NT2/D1 (cell line): ENCODE data around the gene DACH2.

ENCODE experiments used
- DNase-seq: peaks from one replicate; pipeline ENCODE4 v3.0.0-alpha.2; 2011; ENCODE audit warnings: low read depth, low spot score
- H3K27me3 ChIP-seq: 2 replicates; pipeline ENCODE4 v1.6.0; 2011; ENCODE audit warnings: mild to moderate bottlenecking; ENCODE audit not compliant: insufficient read length, insufficient read depth
- H3K36me3 ChIP-seq: 2 replicates; pipeline ENCODE4 v1.6.1; 2011; ENCODE audit warnings: mild to moderate bottlenecking, low read length, mixed read lengths; ENCODE audit not compliant: insufficient read depth, insufficient read length
- H3K4me1 ChIP-seq: 2 replicates; pipeline ENCODE4 v1.5.1; 2011; ENCODE audit not compliant: insufficient read depth, insufficient read length
- H3K4me3 ChIP-seq: 2 replicates; pipeline ENCODE4 v1.5.1; 2011; ENCODE audit warnings: low read depth; ENCODE audit not compliant: insufficient read length
- H3K9ac ChIP-seq: 2 replicates; pipeline ENCODE4 v1.6.0; 2011; ENCODE audit warnings: low read depth; ENCODE audit not compliant: insufficient read length
- H3K9me3 ChIP-seq: 2 replicates; pipeline ENCODE4 v1.5.1; 2011; ENCODE audit warnings: mild to moderate bottlenecking, low read length; ENCODE audit not compliant: insufficient read depth
- SUZ12 ChIP-seq: IDR thresholded peaks from 2 replicates; pipeline ENCODE4 v1.6.1; 2011; ENCODE audit not compliant: insufficient read length, insufficient read depth; ENCODE audit errors: extremely low read depth
- YY1 ChIP-seq: IDR thresholded peaks from 2 replicates; pipeline ENCODE4 v1.6.1; 2011; ENCODE audit not compliant: insufficient read length, insufficient read depth
- ZNF274 ChIP-seq: IDR thresholded peaks from 2 replicates; pipeline ENCODE4 v1.6.1; 2011; ENCODE audit warnings: mild to moderate bottlenecking, low read depth, low read length

The DACH2 gene

DNA sequence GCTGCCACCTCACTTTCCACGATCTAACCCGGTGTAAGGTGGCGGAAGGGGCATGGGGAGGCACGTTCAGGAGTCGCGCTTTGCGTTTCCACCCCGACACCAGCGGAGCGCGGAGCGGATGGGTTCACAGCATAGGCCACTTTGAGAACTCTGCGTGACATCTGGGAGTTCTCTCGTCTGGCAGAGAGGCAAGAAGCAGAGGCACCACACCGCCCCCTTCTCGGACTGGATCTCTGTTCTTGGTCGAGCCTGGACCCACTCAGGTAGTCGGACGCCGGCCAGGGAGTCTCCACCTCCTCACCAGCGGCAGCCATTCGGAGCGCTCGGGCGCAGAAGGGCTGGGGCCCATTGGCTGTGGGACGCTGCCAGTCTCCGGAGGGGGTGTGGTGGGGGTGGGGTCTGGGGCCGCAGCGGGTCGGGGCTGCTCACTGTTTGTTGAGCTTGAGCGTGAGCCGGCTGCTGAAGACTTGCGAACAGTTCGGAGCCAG lies at the start of gene DACH2:
Gene DACH2 (plus strand): TSS at position 428 of the 488 bp plus-strand sequence.
- DNase-seq: peak; percentile 79
- Histone ChIP-seq H3K9me3 (no peaks in the 10 kb centered on the region), H3K27me3 (peaks cover 43% of the 10 kb centered on the region), H3K9ac (peak within 1 kb of the TSS; percentile 74), H3K4me3 (peak within 1 kb of the TSS; percentile 80), H3K4me1 (no peaks in the 10 kb centered on the region), H3K36me3 (no peaks in the 10 kb centered on the region)
- no peak for TF ChIP-seq ZNF274

DNA sequence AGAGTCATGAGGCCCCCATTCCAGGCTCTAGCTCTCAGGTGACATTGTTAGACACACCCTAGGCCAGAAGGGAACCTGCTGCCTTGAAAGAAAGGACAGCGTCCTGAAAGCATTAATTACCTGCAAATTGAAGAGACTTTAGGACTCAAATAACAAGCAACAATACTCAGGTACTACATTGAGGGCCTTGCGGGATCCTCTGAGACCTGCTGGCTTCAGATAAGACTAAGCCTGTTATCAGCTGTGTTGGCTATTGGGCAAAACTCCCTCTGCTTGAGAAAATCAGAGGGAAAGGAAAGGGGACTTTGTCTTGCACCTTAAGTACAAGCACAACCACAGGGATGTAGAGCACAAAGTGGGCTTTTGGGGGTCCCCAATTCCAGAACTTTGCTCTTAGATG lies 45.9 kb upstream of the DACH2 start:
- Histone ChIP-seq H3K36me3 (no peaks in the 10 kb centered on the region), H3K4me1 (no peaks in the 10 kb centered on the region), H3K9me3 (peaks cover 10% of the 10 kb centered on the region; the same call in 1 of the 2 replicates), H3K4me3 (no peak overlapping the region), H3K27me3 (no peaks in the 10 kb centered on the region), H3K9ac (no peak overlapping the region)
- TF ChIP-seq SUZ12: no peak
- no peak for TF ChIP-seq ZNF274
- no peak for TF ChIP-seq YY1
- DNase-seq: no peak

DNA sequence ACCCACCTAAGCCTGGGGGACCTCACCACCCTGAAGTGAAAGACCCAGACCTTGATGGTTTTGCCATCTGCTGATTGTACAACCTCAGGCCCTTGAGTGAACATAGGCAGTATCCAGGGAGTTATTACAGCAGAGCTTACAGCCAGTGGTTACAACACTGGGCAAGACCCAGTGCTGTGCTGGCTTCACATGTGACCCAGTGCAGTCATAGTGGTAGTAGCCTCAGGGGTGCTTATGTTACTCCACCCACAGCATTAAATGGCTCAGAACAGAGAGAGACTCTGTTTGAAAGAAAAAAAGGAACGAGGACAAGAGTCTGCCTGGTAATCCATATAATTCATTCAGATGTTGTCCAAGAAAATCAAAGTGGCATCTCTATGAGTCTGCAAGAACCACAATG lies 45.2 kb upstream of the DACH2 start:
- H3K27me3 ChIP-seq: no peaks in the 10 kb centered on the region
- no peaks in the 10 kb centered on the region for H3K36me3 ChIP-seq
- H3K4me3 ChIP-seq: no peak overlapping the region
- no peak for TF ChIP-seq ZNF274
- no peak overlapping the region for H3K9ac ChIP-seq
- DNase-seq: no peak
- H3K4me1 ChIP-seq: no peaks in the 10 kb centered on the region
- peaks cover 10% of the 10 kb centered on the region; the same call in 1 of the 2 replicates for H3K9me3 ChIP-seq

DNA sequence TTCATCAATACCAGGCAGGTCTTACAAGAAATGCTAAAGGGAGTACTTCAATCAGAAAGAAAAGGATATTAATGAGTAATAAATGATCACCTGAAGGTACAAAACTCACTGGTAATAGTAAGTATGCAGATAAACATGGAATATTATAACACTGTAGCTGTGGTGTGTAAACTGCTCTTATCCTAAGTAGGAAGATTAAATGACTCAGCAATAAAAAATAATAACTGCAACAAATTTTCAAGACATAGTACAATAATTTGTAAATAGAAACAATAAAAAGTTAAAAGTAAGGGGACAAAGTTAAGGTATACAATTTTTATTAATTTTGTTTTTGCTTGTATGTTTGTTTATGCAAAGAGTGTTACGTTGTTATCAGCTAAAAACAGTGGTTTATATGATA lies 43.7 kb upstream of the DACH2 start:
- no peak overlapping the region for H3K4me3 ChIP-seq
- H3K36me3 ChIP-seq: no peaks in the 10 kb centered on the region
- H3K4me1 ChIP-seq: no peaks in the 10 kb centered on the region
- no peak overlapping the region for H3K9ac ChIP-seq
- DNase-seq: no peak
- TF ChIP-seq SUZ12 (no peak), YY1 (no peak), ZNF274 (no peak)
- H3K9me3 ChIP-seq: peaks cover 10% of the 10 kb centered on the region; the same call in 1 of the 2 replicates
- H3K27me3 ChIP-seq: no peaks in the 10 kb centered on the region

DNA sequence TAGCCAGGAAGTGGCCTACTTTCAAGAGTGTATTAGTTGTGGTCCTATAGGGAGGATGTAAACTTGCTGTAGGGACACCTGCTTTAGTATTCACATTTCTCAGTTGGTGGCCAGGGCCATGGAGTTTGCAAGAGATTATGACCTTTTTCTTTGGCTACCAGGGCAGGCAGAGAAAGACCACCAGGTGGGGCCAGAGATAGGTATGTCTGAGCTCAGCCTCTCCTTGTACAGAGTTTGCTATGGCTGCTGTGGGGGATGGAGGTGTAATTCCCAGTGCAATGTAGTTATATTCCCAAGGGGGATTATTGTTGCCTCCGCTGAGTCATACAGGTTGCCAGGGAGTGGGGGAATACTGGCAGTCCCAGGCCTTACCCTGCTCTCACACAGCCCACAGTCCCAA lies 26.3 kb upstream of the DACH2 start:
- Histone ChIP-seq H3K9me3 (no peaks in the 10 kb centered on the region; the same call in 1 of the 2 replicates), H3K27me3 (no peaks in the 10 kb centered on the region), H3K9ac (no peak overlapping the region), H3K4me3 (no peak overlapping the region), H3K36me3 (no peaks in the 10 kb centered on the region), H3K4me1 (no peaks in the 10 kb centered on the region)
- no peak for TF ChIP-seq YY1
- TF ChIP-seq SUZ12: no peak
- DNase-seq: peak; percentile 13

DNA sequence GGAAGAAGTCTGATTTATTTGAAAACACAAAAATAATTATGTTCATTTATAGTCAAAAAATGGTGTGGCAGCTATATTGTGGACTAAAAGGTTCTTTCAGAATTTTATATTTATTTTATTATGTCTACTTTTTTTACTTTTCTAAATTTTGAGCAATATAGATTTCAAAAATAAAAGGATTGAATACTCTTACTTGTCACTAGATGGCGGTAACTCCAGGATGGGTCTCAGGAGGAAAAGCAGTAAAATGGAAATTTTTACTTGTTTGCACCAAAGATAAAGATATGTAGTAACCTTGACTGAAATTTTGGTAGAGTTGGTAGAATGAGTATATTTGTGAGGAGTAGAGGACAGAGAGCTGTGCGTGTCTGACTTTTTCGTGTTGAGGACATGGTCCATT lies 14.5 kb upstream of the DACH2 start:
- Histone ChIP-seq H3K27me3 (no peaks in the 10 kb centered on the region), H3K9ac (no peak overlapping the region), H3K9me3 (no peaks in the 10 kb centered on the region), H3K4me3 (no peak overlapping the region), H3K36me3 (no peaks in the 10 kb centered on the region), H3K4me1 (no peaks in the 10 kb centered on the region)
- TF ChIP-seq YY1 (no peak), SUZ12 (no peak), ZNF274 (no peak)
- DNase-seq: no peak

DNA sequence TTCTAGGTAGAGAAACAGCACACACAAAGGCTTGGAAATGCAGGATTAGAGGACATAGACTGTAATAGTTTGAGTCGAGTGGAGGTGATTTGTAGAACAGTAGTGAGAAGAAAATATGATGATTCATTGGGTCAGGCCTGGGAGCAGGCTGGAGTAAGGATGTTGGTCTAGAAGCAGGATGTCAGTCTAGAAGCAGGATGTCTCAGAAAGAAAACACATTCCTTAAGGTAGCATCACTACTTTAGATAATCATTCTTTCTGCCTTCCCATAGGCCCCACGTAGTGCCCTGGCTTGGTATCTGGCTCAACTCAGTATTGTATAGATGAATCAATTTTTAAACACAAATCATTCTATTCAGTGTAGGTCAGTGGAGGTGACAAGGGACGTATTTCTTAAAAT lies 11.2 kb upstream of the DACH2 start:
- no peak for DNase-seq

DNA sequence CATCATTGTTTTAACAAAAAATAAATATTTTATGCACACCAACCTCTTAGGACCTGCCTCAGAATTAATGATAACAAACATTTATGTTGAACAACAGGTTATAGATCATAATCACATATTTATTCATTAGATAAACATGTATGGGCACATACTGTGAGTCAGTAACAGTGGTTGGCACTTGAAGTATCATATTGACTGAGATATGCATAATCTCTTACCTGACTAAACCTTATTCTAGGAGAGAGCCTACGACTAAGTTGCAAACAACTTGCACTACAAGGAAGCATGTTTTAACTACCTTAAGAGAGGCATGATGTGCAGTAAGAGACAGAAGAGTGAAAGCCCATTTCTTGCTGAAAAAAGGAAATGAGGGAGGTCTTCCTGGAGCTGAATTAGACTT lies 6.5 kb upstream of the DACH2 start:
- no peaks in the 10 kb centered on the region for H3K36me3 ChIP-seq
- DNase-seq: no peak
- H3K4me1 ChIP-seq: no peaks in the 10 kb centered on the region
- H3K4me3 ChIP-seq: no peak overlapping the region
- TF ChIP-seq SUZ12 (no peak), YY1 (no peak), ZNF274 (no peak)
- peaks cover 6% of the 10 kb centered on the region for H3K27me3 ChIP-seq
- no peak overlapping the region for H3K9ac ChIP-seq
- H3K9me3 ChIP-seq: no peaks in the 10 kb centered on the region

More for the DNA sequence above, 11.2 kb upstream of the DACH2 start:
- Histone ChIP-seq H3K36me3 (no peaks in the 10 kb centered on the region), H3K27me3 (no peaks in the 10 kb centered on the region), H3K4me1 (no peaks in the 10 kb centered on the region), H3K4me3 (no peak overlapping the region), H3K9me3 (no peaks in the 10 kb centered on the region), H3K9ac (no peak overlapping the region)
- no peak for TF ChIP-seq YY1
